Activated T-cell treated with anti-CD3 and anti-CD28 coated beads for 4 hours (primary cell): Measurements from ENCODE around the gene HLA-DQA1.
"Not testable (repeated sequence)": the region's sequence is repeated elsewhere in the genome, so short reads cannot be mapped to it uniquely, and the experiment has no call there.

Experiments
- DNase-seq: peaks from one replicate; pipeline ENCODE4 v3.0.0-alpha.2; 2020

Gene HLA-DQA1

DNA sequence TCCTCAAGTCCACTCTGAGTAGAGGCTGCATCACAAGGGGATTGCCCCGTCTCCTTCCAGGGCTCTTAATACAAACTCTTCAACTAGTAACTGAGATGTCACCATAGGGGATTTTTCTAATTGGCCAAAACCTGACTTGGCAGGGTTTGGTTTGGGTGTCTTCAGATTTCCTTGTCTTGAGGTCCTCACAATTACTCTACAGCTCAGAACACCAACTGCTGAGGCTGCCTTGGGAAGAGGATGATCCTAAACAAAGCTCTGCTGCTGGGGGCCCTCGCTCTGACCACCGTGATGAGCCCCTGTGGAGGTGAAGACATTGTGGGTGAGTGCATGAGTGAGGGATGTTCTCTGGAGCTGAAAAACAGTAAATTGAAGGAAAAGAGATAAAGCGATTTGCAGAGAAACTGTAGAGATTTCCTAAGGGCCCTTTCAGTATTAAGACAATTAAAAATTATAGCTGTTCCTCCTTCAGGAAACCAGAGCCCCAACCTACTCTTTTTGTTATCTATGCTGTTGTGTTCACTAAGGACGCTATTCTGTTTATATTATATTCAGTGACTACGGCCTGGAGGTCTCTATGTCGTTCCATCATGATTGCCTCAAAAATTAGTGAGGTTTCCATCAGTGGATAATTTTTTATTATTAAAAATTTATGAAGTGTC, at the start of gene HLA-DQA1:
HLA-DQA1 (plus strand) TSS at position 188 of the 662 bp plus-strand sequence; CDS start at position 241, 53 bp downstream.
- no peak for DNase-seq

DNA sequence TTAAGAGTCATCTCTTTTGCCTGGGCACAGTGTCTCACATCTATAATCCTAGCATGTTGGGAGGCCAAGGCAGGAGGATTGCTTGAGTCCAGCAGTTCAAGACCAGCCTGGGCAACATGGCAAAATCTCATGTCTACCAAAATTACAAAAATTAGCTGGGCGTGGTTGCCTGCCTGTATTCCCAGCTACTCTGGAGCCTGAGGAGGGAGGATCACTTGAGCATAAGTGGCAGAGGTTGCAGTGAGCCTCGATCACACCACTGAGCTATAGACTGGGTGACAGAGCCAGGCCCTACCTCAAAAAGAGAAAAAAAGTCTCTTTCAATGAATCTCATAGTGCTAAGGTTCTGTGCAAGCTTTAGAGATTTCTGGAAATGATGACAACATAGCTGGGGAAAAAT, 49.0 kb upstream of the HLA-DQA1 start:
- no peak for DNase-seq

- DNase-seq: no peak
Measured at GRCh38 chr6:32589596-32590449, 47.4 kb upstream of the HLA-DQA1 start, which contains the start of gene HLA-DRB1. Gene HLA-DRB1, minus strand, starts transcription at chr6:32589848. Its CDS starts 106 bp downstream, at chr6:32589742.

DNA sequence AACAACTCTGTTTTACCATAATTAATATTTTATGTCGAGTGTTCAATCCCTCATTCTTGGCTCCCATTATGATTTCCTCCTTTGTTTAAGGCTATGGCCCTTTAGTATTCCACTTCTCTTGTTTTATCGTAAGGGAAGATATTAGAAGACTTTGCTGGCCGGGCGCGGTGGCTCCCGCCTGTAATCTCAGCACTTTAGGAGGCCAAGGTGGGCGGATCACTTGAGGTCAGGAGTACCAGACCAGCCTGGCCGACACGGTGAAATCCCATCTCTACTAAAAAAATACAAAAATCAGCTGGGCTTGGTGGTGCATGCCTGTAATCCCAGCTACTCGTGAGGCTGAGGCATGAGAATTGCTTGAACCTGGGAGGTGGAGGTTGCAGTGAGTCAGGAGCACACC, 46.5 kb upstream of the HLA-DQA1 start:
- DNase-seq: not testable (repeated sequence)

GRCh38 chr6:32597024-32597423, 40.2 kb upstream of the HLA-DQA1 start:
- DNase-seq: no peak

DNA sequence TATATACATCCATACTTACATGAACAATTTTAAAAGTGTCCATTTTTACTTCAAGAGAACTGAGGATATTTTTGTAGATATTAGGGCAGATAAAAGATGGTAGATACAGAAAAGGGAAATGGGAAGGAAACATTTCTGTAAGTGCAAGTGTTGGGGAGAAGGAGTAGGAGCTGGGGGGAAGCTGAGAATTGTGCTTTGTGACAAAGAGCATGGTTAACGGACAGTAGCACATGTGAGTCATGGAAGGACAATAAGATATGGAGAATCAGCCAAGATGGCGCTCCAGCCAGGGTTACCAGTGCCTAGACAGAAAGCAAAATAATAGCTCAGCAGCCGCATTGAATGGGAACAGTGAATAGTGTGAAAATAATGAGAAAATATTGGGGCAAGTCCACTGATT, 34.8 kb upstream of the HLA-DQA1 start:
- DNase-seq: no peak

DNA sequence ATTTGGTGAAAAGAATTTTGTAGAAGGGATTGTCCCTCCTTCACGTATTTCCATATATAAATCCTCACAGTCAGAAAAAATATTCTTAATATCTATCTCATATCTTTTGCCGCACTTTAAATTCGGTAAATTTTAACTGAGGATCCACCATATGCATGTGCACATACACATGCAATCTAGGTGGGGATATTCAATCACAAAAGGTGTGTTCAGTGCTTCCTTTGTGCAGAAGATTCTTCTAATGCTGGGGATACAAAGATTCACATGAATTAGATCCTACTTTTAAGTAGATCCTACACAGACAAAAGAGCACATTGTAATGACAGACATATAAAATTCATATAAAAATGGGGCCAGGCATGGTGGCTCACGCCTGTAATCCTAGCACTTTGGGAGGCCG, 34.0 kb upstream of the HLA-DQA1 start:
- no peak for DNase-seq

DNA sequence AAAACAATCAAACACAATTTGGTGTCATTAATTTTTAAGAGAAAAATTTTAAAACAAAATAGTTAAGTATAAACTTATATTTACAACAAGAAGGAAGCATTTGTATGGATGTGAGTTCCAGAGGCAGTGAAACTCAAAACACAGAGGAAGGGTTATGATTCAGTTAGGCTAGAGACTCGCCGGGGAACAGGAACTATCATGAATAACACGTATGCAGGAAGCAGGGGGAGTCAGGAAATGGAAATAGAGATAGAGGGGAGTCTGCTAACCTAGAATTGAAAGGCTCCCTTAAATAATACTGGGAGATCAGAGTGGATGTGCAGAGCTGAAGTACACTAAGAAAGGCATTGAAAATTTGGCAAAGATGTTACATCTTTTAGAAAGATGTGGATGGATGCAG, 33.3 kb upstream of the HLA-DQA1 start:
- no peak for DNase-seq

GRCh38 chr6:32604434-32604877, 32.8 kb upstream of the HLA-DQA1 start:
- DNase-seq: no peak

GRCh38 chr6:32607263-32607987, 29.8 kb upstream of the HLA-DQA1 start:
- no peak for DNase-seq

DNA sequence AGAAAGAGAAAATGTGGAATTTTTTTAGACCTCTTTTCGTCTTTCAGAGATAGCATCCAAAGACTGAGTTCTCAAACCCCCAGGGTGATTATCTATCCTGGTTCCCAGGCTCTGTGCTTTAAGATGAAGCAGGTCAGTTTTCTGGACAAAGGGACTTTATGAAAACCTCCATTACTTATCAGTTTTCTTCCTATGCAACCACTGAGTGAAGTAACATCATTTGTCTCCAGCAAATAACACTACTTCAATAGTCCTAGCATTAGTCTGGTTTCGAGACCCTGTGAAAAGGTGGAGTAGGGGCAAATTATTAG, 29.3 kb upstream of the HLA-DQA1 start:
- DNase-seq: no peak

- DNase-seq: no peak
Measured at GRCh38 chr6:32608362-32608761, 28.8 kb upstream of the HLA-DQA1 start.

- no peak for DNase-seq
Measured at GRCh38 chr6:32609391-32609730, 27.8 kb upstream of the HLA-DQA1 start.

DNA sequence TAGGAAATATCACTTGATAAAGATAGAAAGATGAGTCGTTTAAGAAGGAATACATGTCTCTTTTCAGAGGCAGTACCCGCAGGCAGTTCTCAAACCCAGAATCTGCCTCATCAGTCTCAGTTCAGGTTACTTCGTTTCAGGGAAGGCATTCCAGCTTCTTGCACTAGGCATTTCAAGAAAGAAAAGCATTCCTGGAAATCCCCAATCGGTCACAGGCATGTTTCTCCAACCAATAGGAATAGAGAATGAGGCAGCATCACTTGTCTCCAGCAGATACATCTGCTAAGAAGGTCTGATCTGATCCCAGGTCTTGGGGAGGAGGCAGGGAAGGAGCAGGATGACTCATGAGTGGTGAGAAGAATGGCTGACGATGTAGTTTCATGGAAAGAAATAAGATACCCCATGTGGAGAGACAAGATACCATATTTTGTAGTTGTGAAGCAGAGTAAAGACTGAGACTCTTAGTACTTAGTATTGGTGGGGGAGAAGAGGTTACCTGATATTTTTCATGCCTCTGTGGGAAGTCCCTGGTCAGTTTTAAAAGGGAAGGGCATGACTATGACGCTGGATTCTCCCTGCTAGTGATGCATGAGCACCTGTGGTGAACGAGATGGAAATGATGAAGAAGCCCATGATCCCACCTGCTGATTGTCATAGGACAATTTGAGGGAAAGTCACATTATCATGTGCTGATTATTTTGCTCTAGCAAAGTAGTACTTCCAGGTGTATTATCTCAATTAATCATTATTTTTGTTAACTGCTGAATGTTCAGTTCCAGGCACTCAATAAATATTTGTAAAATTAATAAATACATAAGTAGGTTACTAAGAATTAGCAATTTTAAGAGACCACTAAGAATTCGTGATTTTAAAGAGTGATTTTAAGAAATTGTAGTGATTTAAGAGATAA, 27.2 kb upstream of the HLA-DQA1 start:
- peak; percentile 36 for DNase-seq

GRCh38 chr6:32610682-32611296, 26.4 kb upstream of the HLA-DQA1 start:
- DNase-seq: no peak

DNA sequence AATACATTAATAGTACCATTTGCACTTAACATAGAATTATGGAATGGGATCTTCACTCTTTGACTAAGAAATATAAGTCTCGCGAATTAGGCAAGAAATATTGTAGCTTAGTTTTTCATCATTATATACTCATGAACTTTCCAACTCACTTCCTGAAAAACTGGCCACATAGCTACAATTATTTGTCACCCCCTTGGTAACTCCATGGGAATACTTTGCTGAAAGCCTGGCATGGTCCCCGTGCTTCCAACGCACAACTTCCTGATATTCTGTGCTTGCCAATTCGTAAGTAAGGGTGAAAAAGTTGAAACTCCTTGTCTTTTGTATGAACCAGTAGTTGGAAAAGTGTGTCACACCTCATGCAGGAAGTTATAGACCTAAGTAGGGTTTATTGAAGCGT, 23.7 kb upstream of the HLA-DQA1 start:
- DNase-seq: no peak

DNA sequence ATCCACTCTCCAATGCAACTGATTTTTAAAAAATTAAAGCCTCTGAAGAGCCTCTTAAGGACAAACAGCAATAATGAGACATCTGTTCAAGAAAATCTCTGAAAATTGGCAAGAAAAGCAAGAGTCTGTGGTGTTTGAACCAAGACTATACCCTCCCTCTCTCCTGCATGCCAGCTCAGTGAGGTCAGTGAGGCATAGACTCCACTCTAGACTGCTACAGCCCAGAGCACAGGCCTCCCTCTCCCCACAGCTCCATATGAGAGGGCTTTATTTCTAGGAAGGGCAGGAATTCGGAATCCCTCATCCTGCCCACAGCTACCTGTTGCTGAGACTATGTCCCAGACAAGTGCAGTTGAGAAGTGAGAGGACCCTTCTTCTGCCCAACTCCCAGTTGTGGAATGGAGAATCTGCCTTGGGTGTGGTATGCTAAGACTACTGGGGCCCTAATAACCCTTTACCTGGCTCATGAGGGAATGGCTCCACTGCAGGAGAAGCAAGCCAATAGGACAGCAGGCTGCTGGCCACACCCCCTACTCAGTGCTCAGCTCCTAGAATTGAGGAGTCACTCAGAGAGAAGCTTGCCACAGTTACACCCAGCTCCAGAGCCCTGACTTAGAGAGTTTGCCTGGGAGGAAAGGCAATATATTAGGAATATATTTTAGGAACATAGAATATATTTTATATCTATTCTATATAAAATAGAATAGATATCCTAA, 22.7 kb upstream of the HLA-DQA1 start:
- no peak for DNase-seq

DNA sequence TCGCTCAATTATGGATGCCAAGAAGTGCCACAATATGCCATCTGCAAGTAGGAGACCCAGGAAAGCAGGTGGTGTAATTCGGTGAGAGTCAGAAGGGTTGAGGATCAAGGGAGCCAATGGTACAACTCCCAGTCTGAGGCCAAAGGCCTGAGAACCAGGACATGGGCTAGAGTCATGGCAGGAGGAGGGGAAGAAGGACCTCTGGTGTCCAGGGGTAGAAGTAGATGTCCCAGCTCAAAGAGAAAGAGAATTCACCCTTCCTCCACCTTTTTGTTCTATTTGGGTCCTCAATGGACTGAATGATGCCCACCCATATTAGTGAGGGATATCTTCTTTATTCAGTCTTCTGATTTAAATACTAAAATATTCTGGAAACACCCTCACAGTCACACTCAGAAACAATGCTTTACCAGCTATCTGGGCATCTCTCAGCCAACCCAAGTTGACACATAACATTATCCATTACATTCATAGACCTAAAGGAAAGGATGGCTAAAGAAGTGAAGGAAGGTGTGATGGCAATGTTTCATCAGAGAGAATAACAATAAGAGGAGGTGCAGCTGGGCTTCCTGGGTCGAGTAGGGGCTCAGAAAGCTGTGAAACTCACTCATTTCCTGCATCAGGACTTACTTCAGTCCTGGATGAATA, 21.2 kb upstream of the HLA-DQA1 start:
- no peak for DNase-seq

- no peak for DNase-seq
Measured at GRCh38 chr6:32617751-32618150, 19.5 kb upstream of the HLA-DQA1 start.

GRCh38 chr6:32621372-32621771, 15.8 kb upstream of the HLA-DQA1 start:
- DNase-seq: no peak
